GM18502 (cell line): ENCODE results near the gene EIF4A3.

Experiments
- ATAC-seq: cut with Tn5 transposase; IDR thresholded peaks from one replicate; pipeline ENCODE4 v1.9.1; 2021; ENCODE audit warnings: mild to moderate bottlenecking; ENCODE audit not compliant: unreplicated experiment, poor library complexity

Gene EIF4A3

DNA sequence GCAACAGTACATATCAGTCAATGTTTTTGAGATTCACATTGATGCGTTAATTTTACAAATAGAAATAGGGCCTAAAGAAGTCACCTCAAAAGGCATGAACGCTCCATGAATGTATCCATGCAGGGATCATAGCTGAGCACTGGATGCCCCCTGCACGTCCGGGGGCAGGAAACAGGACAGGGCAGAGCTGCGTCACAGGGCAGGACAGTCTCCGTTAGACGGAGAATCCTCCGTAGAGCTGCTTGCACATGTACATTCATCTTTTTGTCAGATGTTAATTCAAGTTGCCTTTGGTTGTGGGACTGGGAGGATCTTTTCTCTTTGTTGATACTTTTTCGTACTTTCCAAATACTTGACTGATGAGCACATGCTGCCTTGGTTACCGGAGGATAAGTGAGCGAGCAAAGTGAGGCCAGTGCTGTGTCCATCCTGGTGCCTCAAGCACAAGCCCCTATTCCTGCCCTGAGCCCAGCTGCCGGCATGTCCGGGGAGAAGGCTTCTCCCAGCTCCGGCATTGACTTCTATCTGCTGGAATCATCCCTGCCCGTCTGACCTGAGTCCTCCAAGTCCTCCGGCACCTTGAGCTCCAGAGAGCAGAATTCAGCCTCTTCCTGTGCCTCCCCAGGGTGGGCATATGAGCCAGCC lies 30.5 kb downstream of the EIF4A3 start:
- ATAC-seq, result no peak

DNA sequence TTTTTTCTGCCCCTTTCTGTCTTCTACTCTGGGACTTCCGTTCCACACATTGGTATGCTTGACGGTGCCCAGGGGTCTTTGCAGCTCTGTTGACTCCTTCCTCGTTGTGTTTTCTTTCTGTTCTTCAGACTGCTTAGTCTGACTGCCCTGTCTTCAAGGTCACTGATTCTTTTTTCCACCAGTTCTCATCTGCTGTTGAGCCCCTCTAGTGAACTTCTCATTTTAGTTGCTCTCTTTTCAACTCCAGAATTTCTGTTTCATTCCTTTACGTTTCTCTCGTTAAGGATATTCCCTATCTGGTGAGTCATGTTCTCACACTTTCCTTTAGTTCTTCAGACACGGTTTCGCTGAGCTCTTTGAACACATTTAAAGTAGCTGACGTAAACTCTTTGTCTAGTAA lies 31.8 kb downstream of the EIF4A3 start:
- no peak for ATAC-seq

DNA sequence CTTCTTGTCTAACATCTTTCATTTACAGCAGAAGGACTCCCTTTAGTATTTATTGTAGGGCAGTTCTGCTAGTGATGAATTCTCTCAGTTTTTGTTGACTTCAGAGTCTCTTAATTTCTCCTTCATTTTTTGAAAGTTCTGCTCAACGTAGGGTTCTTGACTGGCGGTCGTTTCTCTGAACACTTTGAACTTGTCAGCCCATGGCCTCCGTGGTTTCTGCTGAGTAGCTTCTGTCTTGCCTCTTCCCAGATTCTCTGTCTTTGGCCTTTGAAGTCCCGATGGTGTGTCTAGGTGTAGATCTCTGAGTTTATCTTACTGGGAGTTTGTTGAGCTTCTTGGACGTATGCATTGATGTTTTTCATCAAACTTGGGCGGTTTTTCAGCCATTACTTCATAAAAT lies 32.2 kb downstream of the EIF4A3 start:
- ATAC-seq, result no peak

DNA sequence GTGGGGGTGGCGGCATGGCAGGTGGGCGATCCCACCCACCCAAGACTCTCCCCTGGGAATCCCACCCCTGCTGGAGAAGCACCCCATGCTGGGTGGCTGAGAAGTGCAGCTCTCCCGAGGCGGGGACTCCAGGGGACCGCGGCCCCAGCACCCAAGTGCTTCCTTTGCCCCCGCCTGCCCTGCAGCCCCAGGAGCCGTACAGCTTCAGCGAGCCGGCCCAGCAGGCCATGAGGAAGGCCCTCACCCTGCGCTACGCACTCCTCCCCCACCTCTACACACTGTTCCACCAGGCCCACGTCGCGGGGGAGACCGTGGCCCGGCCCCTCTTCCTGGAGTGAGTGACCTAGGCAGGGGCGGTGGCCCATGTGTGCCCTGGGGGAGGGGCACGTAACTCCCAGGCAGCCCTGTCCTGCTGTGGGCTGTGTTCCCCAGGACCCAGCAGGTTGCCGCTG lies 33.9 kb downstream of the EIF4A3 start:
- ATAC-seq, result no peak

DNA sequence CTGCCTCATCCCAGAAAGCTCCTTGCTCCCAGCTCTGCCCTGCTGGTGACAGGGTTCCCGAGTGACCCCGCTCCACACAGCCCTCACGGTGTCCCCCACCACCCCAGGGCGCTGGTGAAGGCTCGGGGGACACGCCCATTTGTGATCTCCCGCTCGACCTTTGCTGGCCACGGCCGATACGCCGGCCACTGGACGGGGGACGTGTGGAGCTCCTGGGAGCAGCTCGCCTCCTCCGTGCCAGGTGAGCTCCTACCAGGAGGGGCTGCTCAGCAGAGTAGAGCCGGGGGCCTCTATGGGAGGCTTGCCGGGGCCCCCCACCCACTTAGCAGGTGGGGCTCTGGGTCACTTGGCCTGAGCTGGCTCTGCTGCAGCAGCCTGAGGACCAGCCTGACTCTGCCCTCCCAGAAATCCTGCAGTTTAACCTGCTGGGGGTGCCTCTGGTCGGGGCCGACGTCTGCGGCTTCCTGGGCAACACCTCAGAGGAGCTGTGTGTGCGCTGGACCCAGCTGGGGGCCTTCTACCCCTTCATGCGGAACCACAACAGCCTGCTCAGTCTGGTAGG lies 34.4 kb downstream of the EIF4A3 start:
- ATAC-seq, result no peak

DNA sequence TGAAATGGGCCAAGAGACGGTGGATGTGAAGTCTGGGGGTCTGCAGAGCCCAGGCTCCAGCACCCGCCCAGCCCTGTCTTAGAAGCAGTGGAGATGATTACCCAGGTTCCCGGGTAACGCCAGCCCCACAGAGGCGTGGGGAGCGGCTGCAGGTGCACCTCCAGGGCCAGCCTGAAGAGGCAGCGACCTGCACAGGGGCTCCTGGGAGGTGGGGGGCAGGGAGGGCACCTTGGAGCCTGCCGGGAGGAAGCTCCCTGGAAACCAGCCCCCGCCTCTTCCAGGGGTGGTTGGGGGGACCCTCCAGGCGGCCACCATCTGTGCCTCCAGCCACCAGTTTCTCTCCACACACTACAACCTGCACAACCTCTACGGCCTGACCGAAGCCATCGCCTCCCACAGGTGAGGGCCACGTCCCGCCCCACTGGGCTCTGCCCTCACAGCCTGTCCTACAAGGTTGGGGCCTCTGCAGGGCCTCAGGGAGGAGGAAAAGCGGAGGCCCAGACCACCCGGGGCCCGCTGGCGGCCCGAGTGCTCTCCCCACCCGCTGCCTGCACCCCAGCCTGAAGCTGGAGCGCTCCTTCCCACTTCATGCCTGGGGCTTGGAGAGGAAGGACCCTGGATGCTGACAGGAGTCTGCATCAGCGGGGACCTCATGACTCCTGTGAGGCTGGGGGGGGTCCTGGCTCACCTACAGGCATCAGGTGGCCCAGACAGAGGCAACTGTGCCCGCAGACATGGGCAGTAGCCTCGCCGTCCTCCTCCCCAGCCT lies 35.0 kb downstream of the EIF4A3 start:
- ATAC-seq, result no peak

DNA sequence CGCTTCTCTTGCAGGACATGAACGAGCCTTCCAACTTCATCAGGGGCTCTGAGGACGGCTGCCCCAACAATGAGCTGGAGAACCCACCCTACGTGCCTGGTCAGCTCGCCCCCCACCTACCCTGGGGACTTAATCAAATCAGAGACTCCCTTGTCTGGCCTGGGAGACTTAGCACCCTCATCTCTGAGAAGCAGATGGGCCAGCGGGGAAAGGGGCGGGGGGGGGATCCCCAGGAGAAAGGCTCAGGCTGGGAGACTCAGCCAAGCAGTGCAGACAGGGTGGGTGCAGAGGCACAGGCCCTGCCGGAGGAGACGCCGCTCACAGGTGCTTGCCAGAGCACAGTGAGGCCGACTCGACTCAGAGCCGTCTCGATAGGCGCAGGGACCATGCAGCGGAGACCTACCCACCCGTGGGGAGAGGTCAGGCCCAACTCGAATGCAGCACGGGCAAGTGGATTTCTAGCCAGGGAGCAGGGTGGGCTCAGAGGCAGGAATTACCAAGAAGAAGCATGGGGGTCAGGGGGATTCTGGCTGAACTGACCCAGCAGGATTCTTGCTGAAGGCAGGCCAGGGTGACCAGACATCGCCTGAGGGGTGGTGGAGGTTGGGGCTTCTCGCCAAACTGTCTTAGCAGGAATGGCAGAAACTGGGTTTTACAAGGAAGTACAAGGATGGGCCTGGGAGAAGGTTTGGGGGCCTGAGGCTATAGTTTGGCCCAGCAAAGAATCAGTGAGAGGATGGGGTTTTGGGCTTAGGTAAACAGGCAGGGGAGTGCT lies 35.8 kb downstream of the EIF4A3 start:
- no peak for ATAC-seq

DNA sequence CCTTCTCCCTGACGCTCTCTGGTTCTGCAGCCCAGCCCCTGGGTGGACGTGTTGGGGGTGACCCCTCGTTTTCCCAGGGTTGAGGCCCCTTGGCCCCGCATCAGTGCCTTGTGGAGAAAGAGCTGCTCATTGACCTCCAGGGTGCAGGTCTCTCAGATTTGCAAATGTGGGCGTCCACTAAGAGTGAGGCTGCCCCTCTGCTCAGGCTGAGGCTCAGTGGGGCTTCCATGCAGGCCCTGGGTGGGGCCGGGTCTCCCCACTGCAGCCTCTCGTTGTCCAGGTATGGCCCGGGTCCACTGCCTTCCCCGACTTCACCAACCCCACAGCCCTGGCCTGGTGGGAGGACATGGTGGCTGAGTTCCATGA lies 36.5 kb downstream of the EIF4A3 start:
- ATAC-seq, result no peak

DNA sequence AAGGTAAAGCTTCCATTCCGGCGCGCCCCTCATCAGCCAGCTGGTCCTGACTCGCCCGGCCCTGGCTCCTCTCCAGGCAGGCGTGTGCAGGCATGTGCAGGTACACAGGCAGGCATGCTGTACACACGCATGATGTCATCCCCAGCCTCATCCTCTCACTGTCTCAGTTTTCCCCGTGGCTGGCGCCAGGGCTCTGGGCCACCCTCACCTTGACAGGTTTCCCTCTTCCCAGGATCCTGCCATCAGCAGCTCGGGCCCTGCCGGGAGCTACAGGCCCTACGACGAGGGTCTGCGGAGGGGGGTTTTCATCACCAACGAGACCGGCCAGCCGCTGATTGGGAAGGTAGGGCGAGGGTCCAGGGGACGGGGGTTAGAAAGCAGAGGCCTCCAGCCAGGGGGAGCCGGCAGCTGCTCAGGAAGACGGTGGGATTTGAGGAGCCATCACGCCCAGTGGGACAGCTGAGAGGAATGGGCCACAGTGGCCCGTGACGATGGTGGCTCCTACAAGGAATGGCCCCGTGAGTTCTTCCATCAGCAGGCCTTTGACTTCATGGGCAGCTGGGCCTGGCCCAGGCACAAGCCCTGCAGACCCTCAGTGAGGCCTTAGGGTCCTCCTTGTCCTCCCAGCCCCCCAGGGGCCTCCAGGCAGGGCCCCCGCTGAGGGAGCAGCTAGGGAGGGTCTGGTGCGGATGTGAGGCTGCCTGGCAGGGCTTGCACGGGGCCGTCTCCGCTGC lies 37.0 kb downstream of the EIF4A3 start:
- ATAC-seq, result no peak

DNA sequence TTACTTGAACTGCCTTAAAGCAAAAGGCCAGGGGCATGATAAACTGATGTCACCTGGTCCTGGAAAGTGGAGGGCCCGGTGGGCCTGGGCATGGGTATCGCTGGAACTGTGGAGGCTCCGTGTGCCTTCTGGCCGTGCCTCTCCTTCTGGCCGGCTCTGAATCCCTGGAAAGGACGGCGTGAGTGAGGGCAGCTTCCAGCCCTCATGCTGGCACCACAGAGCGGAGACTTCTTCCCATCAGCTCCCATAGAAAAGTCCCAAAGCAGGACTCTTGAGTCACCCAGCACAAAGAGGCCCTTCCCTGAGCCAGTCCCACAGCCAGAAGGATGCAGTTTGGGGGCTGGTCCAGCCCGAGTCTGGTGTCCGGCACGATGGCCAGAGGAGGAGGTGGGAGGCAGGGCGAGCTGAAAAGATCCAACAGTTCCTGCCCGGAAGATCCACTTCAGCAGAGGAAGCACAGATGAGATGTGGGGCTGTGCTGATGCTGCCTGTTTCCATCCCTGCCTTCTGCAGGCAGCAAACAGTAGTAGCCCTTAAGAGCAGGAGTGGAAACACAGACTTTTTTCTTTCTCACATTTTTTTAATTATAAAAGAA lies 37.8 kb downstream of the EIF4A3 start:
- ATAC-seq, result no peak

DNA sequence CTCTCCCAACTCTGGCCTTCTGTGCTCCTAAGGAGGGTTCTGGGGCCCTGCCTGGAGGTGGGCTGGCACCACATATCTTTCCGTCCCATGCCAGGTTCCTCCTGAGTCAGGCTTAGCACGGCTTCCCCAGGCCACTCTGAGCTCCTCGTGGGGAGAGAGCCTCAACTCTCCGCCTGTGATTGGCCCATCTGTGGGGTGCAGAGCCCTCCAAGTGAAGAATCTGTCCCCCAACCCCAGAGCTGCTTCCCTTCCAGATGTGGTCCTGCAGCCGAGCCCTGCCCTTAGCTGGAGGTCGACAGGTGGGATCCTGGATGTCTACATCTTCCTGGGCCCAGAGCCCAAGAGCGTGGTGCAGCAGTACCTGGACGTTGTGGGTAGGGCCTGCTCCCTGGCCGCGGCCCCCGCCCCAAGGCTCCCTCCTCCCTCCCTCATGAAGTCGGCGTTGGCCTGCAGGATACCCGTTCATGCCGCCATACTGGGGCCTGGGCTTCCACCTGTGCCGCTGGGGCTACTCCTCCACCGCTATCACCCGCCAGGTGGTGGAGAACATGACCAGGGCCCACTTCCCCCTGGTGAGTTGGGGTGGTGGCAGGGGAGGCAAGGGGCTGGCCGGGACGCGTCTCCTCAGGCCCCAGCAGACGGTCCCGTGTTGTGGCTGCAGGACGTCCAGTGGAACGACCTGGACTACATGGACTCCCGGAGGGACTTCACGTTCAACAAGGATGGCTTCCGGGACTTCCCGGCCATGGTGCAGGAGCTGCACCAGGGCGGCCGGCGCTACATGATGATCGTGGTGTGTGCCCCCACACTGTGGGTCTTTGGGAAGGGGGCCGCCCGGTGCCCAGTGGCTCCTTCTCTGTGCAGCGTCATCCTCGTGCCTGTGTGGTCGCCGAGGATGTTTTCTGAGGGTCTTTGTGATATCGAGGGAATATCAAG lies 38.6 kb downstream of the EIF4A3 start:
- ATAC-seq, result no peak

DNA sequence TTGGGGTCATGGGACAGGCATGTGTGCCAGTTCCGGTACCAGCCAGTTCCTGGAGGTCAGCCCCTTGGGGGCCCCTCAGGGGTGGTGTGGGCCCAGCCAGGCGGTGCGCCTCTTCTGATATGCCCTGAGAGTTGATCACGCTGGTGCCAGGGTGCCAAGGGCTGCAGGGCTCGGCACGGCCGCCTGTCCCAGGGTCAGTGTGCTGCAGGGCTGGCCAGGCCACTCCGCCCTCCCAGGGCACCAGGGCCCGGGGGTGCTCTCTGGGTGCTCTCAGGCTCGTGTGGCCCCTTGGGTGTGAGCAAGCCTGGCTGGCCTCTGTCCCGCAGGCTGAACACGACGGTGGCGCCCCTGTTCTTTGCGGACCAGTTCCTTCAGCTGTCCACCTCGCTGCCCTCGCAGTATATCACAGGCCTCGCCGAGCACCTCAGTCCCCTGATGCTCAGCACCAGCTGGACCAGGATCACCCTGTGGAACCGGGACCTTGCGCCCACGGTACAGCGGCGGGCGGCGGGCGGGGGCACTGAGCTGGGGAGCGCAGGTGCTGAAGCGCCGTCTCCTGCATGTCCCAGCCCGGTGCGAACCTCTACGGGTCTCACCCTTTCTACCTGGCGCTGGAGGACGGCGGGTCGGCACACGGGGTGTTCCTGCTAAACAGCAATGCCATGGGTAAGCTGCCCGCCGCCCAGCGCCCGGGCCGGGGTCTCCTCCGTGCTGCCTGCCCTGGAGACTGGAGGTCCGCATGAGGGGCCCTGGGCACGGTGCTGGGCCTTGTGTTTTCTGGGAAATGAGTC lies 39.5 kb downstream of the EIF4A3 start:
- ATAC-seq, result no peak

DNA sequence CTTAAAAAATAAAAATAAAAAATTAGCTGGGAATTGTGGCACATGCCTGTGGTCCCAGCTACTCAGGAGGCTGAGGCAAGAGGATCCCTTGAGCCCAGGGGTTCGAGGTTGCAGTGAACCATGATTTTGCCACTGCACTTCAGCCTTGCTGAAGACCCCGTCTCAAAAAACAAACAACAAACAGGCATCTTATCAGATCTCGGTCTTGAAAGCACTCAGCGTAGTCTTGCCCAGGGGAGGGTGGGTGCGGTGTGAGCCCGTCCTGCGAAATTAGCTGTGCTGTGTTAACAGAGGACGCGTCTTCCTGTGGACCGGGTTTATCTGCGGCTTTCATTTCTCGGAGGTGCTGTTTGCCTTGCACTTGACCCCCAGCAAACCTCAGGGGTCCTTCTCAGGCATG lies 40.2 kb downstream of the EIF4A3 start:
- no peak for ATAC-seq

DNA sequence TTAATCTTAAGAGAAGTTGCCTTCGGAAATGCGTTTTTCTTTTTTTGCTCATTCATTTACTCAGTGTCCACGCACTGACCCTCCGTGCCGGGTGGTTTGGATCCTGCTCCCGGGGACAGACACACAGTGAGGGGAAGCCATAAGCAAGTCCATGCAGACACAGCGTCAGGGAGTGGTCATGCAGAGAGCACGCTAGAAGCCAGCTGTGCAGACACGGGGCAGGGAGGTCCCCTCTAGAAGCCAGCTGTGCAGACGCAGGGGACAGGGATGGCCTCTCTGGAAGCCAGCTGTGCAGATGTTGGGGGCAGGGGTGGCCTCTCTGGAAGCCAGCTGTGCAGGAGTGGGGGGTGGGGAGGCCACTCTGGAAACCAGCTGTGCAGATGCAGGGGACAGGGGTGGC lies 40.8 kb downstream of the EIF4A3 start:
- ATAC-seq, result no peak

DNA sequence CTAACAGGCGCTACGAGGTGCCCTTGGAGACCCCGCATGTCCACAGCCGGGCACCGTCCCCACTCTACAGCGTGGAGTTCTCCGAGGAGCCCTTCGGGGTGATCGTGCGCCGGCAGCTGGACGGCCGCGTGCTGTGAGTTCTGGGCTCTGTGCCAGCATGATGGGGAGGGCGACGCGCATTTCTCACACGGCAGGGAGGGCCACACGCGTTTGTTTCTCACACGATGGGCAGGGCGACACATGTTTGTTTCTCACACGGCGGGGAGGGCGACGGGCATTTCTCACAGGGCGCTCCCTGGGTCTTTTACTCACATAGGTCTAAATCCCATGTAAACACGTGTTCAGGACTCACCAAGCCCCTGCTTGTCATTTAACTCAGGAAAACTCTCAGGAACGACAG lies 41.2 kb downstream of the EIF4A3 start:
- ATAC-seq, result no peak

DNA sequence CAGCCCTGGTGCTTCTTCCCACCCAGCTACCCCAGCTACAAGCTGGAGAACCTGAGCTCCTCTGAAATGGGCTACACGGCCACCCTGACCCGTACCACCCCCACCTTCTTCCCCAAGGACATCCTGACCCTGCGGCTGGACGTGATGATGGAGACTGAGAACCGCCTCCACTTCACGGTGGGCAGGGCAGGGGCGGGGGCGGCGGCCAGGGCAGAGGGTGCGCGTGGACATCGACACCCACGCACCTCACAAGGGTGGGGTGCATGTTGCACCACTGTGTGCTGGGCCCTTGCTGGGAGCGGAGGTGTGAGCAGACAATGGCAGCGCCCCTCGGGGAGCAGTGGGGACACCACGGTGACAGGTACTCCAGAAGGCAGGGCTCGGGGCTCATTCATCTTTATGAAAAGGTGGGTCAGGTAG lies 42.0 kb downstream of the EIF4A3 start:
- no peak for ATAC-seq

DNA sequence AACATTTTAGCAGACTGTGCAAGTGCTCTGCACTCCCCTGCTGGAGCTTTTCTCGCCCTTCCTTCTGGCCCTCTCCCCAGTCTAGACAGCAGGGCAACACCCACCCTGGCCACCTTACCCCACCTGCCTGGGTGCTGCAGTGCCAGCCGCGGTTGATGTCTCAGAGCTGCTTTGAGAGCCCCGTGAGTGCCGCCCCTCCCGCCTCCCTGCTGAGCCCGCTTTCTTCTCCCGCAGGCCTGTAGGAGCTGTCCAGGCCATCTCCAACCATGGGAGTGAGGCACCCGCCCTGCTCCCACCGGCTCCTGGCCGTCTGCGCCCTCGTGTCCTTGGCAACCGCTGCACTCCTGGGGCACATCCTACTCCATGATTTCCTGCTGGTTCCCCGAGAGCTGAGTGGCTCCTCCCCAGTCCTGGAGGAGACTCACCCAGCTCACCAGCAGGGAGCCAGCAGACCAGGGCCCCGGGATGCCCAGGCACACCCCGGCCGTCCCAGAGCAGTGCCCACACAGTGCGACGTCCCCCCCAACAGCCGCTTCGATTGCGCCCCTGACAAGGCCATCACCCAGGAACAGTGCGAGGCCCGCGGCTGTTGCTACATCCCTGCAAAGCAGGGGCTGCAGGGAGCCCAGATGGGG lies 42.5 kb downstream of the EIF4A3 start:
- no peak for ATAC-seq
